SK-N-SH treated with all-trans-retinoic acid at 6 μM for 48 hours (cell line): ENCODE results near the gene SLF1.

Experiments used
- ATAC-seq: fragments of 200-7000 bp; cut with Tn5 transposase; 3 replicates; pipeline ENCODE4 v1.9.1; 2020; ENCODE audit warnings: mild to moderate bottlenecking, moderate library complexity
- ARNTL ChIP-seq: fragments of 450-650 bp; formaldehyde crosslinking; IDR thresholded peaks from 2 replicates; pipeline ENCODE4 v1.5.0; 2020; ENCODE audit warnings: low read depth, mild to moderate bottlenecking, moderate library complexity, borderline replicate concordance
- BACH2 ChIP-seq: fragments of 250-450 bp; sonication (Bioruptor Pico); IDR thresholded peaks from 2 replicates; pipeline ENCODE4 v1.9.0; 2021; ENCODE audit warnings: mild to moderate bottlenecking, borderline replicate concordance
- CREB5 ChIP-seq: fragments of 250-450 bp; sonication (Bioruptor Pico); IDR thresholded peaks from 2 replicates; pipeline ENCODE4 v1.5.1; 2020; ENCODE audit warnings: low read depth, mild to moderate bottlenecking, moderate library complexity
- CSDC2 ChIP-seq: fragments of 250-450 bp; sonication (Bioruptor Pico); IDR thresholded peaks from 2 replicates; pipeline ENCODE4 v1.5.0; 2020; ENCODE audit warnings: mild to moderate bottlenecking, moderate library complexity
- CSRNP3 ChIP-seq: fragments of 250-450 bp; sonication (Bioruptor Pico); IDR thresholded peaks from 2 replicates; pipeline ENCODE4 v1.5.1; 2021; ENCODE audit warnings: mild to moderate bottlenecking, moderate library complexity
- ESRRG ChIP-seq: fragments of 250-450 bp; sonication (Bioruptor Pico); IDR thresholded peaks from 2 replicates; pipeline ENCODE4 v1.6.1; 2021; ENCODE audit warnings: mild to moderate bottlenecking
- GLIS3 ChIP-seq: fragments of 250-450 bp; sonication (Bioruptor Pico); IDR thresholded peaks from 2 replicates; pipeline ENCODE4 v1.5.0; 2020; ENCODE audit warnings: mild to moderate bottlenecking, moderate library complexity
- OSR1 ChIP-seq: fragments of 250-450 bp; sonication (Bioruptor Pico); IDR thresholded peaks from 2 replicates; pipeline ENCODE4 v1.8.0; 2022; ENCODE audit warnings: moderate library complexity, mild to moderate bottlenecking, inconsistent platforms
- PATZ1 ChIP-seq: fragments of 250-450 bp; sonication (Bioruptor Pico); IDR thresholded peaks from 2 replicates; pipeline ENCODE4 v1.8.0; 2020; ENCODE audit warnings: mild to moderate bottlenecking, moderate library complexity, borderline replicate concordance
- POU6F1 ChIP-seq: fragments of 250-450 bp; sonication (Bioruptor Pico); IDR thresholded peaks from 2 replicates; pipeline ENCODE4 v1.8.0; 2021; ENCODE audit warnings: low read depth, mild to moderate bottlenecking, moderate library complexity, borderline replicate concordance
- PPARA ChIP-seq: fragments of 250-450 bp; sonication (Bioruptor Pico); IDR thresholded peaks from 2 replicates; pipeline ENCODE4 v1.5.0; 2020; ENCODE audit warnings: mild to moderate bottlenecking, borderline replicate concordance
- RARB ChIP-seq: fragments of 250-450 bp; sonication (Bioruptor Pico); IDR thresholded peaks from 2 replicates; pipeline ENCODE4 v1.8.0; 2021; ENCODE audit warnings: mild to moderate bottlenecking, moderate library complexity
- SNAI2 ChIP-seq: fragments of 250-450 bp; sonication (Bioruptor Pico); IDR thresholded peaks from 2 replicates; pipeline ENCODE4 v1.5.0; 2020; ENCODE audit warnings: mild to moderate bottlenecking, moderate library complexity
- TCF4 ChIP-seq: fragments of 250-450 bp; sonication (Bioruptor Pico); IDR thresholded peaks from 2 replicates; pipeline ENCODE4 v1.8.0; 2021; ENCODE audit warnings: mild to moderate bottlenecking, moderate library complexity, borderline replicate concordance
- TOX ChIP-seq: fragments of 250-450 bp; sonication (Bioruptor Pico); IDR thresholded peaks from 2 replicates; pipeline ENCODE4 v1.8.0; 2021; ENCODE audit warnings: mild to moderate bottlenecking, moderate library complexity, borderline replicate concordance
- ZC3H10 ChIP-seq: fragments of 250-450 bp; sonication (Bioruptor Pico); IDR thresholded peaks from 2 replicates; pipeline ENCODE4 v1.5.1; 2021; ENCODE audit warnings: mild to moderate bottlenecking, moderate library complexity
- ZFP3 ChIP-seq: fragments of 250-450 bp; sonication (Bioruptor Pico); IDR thresholded peaks from 2 replicates; pipeline ENCODE4 v1.5.0; 2020; ENCODE audit warnings: mild to moderate bottlenecking, moderate library complexity
- ZFP30 ChIP-seq: fragments of 450-650 bp; formaldehyde crosslinking; IDR thresholded peaks from 2 replicates; pipeline ENCODE4 v1.5.0; 2022; ENCODE audit warnings: mild to moderate bottlenecking, moderate library complexity
- ZNF565 ChIP-seq: fragments of 450-650 bp; formaldehyde crosslinking; conservative IDR thresholded peaks from 2 replicates; pipeline ENCODE4 v1.5.0; 2020; ENCODE audit warnings: low read depth, mild to moderate bottlenecking, moderate library complexity
- ZNF70 ChIP-seq: fragments of 450-650 bp; formaldehyde crosslinking; IDR thresholded peaks from 2 replicates; pipeline ENCODE4 v1.5.0; 2020; ENCODE audit warnings: mild to moderate bottlenecking, moderate library complexity
- ZNF8 ChIP-seq: fragments of 450-650 bp; formaldehyde crosslinking; IDR thresholded peaks from 2 replicates; pipeline ENCODE4 v1.5.0; 2020; ENCODE audit warnings: mild to moderate bottlenecking, moderate library complexity

Gene SLF1

GRCh38 chr5:94675965-94676618, 57.6 kb downstream of the SLF1 start (continued):
- no peak for TF ChIP-seq PATZ1 (CRISPR knock-in tag)
- TF ChIP-seq ZFP3 (CRISPR knock-in tag): no peak
- TF ChIP-seq ZNF565 (CRISPR knock-in tag): no peak
- TF ChIP-seq ARNTL (CRISPR knock-in tag): no peak
- no peak for TF ChIP-seq POU6F1 (CRISPR knock-in tag)
- TF ChIP-seq GLIS3: no peak

- no peak for TF ChIP-seq CSDC2
- no peak for TF ChIP-seq ZC3H10 (CRISPR knock-in tag)
- no peak for TF ChIP-seq SNAI2 (CRISPR knock-in tag)
- no peak for TF ChIP-seq OSR1 (CRISPR knock-in tag)
- TF ChIP-seq GLIS3: no peak
- no peak for TF ChIP-seq ZFP30 (CRISPR knock-in tag)
- no peak for TF ChIP-seq ZNF70 (CRISPR knock-in tag)
- no peak for TF ChIP-seq RARB
- TF ChIP-seq ESRRG (CRISPR knock-in tag): no peak
- no peak for TF ChIP-seq BACH2 (CRISPR knock-in tag)
- no peak for TF ChIP-seq ZNF8
- TF ChIP-seq PPARA: no peak
- no peak for TF ChIP-seq ARNTL (CRISPR knock-in tag)
- no peak for TF ChIP-seq TCF4 (CRISPR knock-in tag)
- no peak for TF ChIP-seq ZFP3 (CRISPR knock-in tag)
- TF ChIP-seq ZNF565 (CRISPR knock-in tag): no peak
- TF ChIP-seq CREB5 (CRISPR knock-in tag): no peak
- no peak for TF ChIP-seq TOX (CRISPR knock-in tag)
- no peak for TF ChIP-seq CSRNP3 (CRISPR knock-in tag)
- no peak for ATAC-seq
Observed at GRCh38 chr5:94682814-94683520, 64.5 kb downstream of the SLF1 start.

GRCh38 chr5:94689908-94690307, 71.4 kb downstream of the SLF1 start:
- ATAC-seq: no peak
- TF ChIP-seq CREB5 (CRISPR knock-in tag): no peak
- TF ChIP-seq POU6F1 (CRISPR knock-in tag): no peak
